Activated gamma-delta T cell treated with anti-CD3 and anti-CD28 coated beads, Interleukin-2, amount 50 U/mL, for 16 hours (primary cell): ENCODE data around the gene ABHD16A.
"Not testable (repeated sequence)": the region's sequence is repeated elsewhere in the genome, so short reads cannot be mapped to it uniquely, and the experiment has no call there.

Experiments
- DNase-seq: peaks from one replicate; pipeline ENCODE4 v3.0.0-alpha.2; 2020; ENCODE audit warnings: low read depth

Gene ABHD16A

DNA sequence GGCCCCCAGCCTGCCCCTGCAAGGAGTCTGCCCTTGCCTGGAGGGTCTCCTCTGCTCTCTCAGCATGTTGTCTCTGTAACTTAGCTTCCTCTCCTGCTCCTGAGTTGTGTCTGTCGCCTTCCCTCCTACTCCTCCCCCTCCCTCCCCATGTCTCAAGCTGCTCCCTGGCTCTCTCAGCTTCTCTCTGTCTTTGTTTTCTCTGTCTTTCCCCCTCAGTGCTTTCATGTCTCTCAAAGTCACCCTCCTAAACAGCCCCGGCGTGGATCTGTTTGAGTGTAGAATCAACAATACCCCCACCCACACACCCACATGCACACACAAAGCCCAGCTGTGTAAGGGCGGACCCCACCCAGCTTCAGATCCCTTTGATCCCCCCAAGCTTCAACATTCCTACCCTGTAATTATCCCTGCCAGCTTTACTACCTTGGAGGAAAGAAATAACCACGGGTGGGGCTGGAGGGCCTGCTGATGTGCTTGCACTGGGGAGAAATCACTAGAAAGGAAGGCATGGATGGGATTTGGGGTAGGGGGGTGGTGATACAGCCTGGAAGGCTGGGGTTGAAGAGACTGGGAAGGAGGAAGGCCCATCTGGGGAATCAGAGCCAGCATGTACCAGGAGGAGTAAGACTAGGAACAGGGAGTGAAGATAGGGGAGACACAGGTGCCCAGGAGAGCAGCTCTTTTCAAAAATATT, 11.0 kb upstream of the ABHD16A start:
- DNase-seq: no peak

DNA sequence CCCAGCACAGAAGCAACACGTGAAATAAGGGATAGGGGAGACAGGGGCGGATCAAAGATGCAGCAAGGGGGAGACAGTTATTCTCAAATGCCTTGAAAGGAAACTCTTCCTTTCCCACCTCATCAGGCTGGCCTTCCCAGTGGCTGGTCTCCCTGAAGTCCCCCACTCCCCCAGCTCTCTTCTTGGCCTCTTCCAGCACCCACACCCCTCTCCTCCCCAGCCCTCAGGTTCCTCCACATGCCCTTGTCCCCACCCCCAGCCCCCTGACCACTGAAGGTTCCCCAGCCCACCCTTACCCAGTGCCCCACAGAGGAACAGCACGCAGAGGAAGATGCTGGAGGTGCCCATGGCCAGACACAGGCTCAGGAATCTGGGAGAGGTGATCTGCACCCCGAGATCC, 10.3 kb upstream of the ABHD16A start:
- no peak for DNase-seq

DNA sequence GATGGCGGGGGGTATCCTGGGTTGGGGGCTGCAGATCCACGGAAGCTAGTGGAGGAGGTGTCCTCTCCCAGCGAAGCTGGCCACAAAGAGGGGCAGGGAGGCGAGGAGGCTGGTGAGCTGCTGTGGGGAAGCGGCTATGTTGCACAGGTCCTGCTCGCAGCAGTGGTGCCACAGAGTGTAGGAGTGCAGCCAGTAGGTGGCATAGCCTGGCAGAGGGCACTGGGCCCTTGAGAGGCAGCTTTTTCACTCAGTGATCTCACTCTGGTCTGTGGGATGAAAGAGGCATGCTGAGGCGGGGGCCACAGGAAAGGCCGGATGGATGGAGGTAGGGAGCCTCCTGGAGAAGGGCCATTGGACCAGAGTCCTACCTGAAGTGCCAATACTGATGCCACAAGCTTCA, 9.2 kb upstream of the ABHD16A start:
- no peak for DNase-seq

DNA sequence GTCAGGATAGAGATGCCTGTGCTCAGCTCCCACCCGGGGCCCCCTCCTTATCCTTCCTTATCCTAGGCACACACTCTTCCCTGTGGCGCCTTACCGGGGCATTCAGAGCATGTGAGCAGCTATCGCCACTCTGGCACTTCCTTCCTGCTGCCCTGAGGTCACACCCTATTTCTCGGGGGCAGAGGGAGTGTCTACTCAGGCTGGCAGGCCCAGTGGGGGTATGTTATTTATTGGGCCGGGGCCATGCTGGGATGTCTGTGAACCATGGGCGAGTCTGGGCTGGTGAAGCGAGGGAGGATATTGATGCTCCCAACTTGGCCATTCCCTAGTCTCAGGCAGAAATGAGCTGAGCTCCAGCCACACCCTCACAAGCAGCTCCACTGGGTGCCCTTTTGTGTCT, 8.1 kb upstream of the ABHD16A start:
- no peak for DNase-seq

DNA sequence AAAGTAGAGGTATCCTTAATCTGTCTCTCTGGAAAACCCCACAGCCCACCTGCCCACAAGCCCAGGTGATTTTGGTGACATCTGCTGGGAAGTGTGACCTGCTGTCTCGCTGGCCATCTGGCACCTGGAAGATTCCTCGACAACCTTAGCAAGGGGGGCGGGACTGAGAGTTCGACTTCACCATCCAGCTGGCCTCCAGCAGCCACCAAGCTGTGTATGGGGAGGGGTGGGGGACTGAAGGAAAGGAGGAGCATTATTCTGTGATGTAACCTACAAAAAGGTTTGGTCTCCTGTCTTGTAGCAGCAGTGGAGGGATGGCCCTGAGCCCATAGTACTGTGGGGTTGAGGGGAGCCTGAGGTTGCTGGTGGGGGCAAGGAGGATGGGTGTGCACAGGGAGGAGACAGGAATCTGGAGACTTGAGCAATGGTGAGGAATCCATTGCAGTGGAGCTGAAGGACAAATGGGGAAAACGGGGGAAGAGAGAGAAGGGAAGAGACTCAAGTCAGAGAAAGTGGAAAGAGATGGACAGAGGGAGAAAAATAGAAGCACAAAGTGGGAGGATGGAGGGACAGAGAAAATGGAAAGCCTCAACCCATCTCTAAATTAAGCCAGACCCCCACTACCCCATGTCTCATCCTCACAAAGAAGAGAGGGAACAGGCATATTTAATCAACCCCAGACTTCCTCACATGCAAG, 7.5 kb upstream of the ABHD16A start:
- DNase-seq: no peak

DNA sequence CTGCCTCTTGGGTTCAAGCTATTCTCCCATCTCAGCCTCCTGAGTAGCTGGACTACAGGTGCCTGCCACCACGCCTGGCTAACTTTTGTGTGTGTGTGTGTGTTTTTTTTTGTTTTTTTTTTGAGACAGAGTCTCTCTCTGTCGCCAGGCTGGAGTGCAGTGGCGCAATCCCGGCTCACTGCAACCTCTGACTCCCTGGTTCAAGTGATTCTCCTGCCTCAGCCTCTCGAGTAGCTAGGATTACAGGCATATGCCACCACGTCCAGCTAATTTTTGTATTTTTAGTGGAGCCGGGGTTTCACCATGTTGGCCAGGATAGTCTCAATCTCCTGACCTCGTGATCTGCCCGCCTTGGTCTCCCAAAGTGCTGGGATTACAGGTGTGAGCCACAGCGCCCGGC, 6.0 kb upstream of the ABHD16A start:
- DNase-seq: not testable (repeated sequence)

DNA sequence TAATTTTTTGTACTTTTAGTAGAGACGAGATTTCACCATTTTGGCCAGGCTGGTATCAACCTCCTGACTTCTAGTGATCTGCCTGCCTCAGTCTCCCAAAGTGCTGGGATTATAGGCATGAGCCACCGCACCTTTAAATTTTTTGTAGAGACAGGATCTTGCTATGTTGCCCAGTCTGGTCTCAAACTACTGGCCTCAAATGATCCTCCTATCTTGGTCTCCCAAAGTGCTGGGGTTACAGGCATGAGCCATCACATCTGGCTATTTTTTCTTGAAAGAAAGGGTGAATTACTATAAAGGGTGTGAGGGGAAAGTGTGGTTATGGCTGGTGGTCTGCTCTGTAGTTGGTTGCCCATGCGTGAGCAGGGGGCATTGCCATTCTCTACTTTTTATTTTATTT, 5.1 kb upstream of the ABHD16A start:
- DNase-seq: no peak

DNA sequence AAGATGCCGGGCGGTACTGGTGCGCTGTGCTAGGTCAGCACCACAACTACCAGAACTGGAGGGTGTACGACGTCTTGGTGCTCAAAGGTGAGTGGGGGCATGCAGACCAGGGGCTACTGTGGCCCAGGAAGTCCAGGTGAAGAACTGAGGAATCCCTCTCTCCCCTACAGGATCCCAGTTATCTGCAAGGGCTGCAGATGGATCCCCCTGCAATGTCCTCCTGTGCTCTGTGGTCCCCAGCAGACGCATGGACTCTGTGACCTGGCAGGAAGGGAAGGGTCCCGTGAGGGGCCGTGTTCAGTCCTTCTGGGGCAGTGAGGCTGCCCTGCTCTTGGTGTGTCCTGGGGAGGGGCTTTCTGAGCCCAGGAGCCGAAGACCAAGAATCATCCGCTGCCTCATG, 4.6 kb upstream of the ABHD16A start:
- no peak for DNase-seq

DNA sequence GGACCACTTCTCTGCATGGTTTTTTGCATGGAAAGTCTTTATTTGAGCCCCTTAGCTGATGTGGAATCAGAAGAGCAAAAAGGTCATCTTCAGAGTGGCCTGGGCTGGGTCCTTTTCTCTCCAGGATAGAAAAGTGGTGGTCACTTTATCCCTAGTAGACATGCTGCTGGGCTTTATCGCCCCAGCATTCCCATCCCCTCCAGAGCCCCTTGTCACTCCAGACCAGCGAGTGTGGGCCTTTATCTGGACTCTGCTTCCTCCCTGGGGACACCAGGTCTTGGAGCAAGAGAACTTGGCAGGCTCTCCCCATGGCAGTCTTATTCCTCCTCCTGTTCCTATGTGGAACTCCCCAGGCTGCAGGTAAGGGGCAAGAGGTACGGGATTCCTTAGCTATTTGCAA, 3.5 kb upstream of the ABHD16A start, which contains the start of gene LY6G6F:
LY6G6F (plus strand) TSS at position 268 of the 400 bp plus-strand sequence; CDS start at position 309, 41 bp downstream.
- no peak for DNase-seq

DNA sequence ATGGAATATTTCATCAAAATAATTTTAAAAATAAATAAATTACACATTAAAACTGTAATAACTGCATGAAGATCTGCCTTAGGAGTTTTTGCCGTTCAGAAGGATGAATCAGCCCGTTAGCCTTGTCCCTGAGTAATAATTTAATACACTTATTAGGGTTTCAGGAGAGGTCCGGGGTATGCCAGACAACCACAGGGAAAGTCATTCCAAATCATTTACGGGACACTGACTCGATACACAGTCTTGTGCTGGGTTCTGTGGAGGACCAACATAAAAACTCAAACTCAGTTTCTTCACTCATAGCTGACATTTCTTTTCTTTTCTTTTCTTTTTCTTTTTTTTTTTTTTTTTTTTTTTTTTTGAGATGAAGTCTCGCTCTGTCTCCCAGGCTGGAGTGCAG, 2.8 kb upstream of the ABHD16A start:
- DNase-seq: no peak

DNA sequence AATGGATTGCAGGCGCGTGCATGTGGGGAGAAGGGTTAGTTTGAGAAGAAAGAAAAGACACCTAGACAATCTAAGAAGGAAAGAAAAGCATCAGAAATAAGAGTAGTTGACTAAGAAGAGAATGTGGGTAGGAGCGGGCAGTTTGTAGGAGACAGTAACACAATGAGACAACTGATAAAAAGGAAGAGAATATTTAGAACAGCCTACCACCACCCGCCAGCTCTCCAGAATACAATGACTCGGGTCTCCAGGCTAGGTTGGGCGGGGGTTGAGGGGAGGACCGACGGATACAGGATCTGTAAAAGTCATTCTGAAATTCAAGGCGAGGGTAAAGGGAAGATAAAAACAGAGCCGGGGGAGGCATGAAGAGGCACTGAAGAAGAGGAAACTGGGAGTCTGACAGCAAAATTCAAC, 712 bp downstream of the ABHD16A start:
- no peak for DNase-seq

DNA sequence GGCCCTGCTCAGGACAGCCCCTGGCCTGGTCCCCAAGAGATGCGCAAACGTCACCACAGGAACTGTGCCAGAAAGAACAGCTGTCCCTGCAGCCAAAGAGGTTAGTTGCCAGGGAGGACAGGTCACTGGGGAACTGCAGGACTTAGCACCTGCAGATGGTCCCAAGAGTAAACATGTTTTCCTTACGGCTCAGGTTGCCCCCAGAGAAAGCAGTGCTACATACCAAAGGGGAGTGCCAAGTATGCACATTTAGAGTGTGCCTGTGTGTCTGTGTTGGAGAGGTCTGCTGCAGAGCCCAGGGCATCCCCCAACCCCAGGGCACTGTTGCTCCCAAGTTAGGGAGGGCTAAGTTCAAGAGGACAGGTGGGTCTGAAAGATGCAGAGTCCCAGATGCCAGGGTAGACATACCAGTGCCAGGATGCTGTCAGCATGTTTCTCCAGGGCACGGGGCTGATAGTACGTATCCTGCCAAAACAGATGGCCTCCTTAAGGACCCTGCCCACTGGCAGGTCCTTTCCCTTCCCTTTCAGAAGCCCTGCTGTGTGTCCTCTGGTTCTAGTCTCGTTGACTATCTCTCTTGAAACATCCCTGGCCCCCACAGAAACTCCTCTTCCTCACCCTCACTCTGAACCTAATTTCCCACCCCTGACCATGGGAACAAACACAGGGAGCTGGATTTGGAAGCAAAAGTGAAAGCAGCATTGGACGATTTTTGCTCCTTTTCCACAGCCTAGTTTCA, 1.3 kb downstream of the ABHD16A start:
- no peak for DNase-seq

DNA sequence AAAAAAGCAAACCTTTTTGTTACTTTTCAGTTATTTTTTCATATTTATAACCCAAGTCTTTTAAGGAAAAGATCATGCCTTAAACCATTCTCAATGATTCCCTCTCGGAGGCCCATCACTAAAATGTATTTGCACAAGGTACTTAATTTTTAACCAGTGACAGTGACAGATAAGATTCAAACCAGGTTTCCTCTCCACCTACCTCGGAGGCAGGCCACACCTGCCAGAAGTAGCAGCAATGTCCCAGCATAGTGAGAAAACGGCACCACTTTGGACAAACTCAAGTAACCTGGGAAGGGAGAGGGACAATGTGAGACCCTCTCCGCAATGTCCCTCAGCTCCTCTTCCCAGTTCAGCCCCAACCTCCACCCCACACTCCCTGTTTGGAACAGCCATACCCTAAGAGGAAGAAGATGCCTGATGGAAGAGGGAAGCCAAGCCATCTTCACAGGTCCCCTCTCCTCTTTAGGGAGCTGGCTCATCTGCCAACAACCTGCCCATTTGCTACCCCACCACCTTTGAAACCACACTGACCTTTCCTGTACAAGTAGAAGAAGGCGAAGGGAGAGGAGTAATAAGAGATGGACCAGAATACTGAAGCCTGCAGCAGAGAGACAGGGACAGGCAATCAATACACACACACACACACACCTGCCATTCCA, 2.3 kb downstream of the ABHD16A start:
- no peak for DNase-seq

DNA sequence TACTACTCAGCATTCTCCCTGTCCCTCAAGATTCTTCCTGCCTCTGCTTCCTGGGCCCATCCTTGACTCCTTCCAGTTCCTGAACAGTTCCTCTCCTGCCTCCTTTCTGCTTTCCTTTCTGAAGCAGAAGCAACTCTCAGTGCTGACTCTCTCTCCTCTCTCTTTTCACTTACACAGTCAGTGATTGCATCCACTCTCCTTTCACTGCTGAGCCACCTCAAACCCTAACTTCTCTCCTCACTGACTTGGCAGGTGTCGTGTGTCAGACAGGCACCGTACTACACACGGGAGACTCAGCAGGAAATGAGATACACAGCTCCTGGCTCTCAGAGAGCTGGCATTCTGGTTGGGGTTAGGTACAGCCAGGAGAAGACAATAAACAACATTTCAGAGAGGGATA, 5.6 kb downstream of the ABHD16A start:
- no peak for DNase-seq

DNA sequence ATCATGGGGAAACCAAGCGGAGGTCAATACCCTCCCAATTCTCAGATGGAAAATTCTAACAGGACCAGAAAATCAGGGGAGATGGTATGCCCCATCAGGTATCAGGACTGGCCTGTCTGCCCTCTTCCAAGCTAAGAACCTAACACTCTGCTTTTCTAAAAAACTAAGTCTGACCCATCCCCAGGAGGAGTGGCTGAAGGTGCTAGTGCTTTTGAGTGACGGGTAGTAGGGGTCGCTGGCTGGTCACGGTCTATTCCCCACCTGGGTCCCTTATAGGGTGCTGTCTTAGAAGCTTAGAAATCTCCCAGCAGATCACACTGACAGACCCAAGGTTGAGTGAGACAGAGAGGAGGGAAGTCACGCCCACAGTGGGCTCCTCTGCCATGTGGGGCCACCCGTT, 9.6 kb downstream of the ABHD16A start:
- DNase-seq: no peak

DNA sequence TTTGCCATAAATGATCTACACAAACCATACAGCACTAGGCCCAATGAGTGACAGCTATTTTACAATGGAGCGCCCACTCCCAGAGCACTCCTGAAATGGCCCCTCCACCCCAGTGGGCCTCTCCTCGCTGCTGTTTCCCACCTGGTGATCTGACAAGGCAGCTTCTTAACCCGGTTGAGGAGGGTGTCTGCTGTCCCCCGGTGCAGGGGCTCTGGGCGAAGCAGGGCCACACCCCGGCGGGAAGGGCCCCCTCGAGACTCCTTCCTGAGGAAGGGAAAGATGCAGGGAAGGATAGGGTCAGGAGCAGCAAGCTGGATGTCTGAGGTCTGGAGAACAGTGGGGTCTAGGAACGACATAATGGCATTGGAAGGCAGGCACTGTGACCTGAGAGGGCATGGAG, 10.2 kb downstream of the ABHD16A start:
- no peak for DNase-seq

DNA sequence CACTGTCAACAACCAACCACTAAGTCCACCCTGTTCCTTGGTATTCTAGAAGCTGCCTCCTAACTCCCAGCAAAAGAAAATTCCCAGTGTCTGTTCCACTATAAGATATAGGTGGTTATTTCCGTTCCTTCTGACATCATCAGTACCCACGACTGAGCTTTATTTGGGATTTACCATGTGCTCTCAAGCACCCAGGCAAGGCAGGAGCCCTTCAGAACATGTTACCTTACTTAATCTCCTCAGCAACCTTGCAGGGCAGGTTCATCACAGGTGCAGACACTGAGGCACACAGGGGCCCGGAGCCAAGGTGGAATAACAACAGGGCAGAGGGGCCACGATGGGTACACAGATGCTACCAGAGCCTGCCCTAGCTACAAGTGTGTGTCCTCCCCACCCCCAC, 10.8 kb downstream of the ABHD16A start:
- DNase-seq: no peak

DNA sequence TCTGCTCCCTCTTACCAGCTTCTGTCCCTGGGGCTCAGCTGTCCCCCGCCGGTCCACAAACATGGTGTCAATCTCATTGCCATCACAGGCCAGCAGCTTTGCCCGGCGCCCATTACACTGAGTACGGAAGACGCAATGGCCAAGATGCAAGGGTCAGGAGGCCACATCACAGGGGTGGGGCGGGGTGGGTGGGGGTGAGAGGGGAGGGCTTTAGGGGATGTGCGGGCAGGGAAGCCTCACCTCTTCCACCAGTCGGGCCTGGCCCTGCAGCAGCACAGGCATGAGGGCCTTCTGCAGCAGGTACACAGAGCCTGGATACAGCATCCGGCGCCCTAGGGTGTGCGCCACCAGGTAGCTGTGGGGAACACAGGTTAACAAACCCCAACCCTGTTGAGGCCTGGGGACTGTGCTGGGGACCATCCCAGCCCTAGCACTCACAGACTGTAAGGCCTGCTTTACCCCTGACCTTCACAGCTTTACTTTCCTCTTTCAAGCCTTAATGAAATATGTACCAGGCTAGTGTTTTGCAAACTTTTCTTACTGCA, 11.5 kb downstream of the ABHD16A start:
- no peak for DNase-seq

DNA sequence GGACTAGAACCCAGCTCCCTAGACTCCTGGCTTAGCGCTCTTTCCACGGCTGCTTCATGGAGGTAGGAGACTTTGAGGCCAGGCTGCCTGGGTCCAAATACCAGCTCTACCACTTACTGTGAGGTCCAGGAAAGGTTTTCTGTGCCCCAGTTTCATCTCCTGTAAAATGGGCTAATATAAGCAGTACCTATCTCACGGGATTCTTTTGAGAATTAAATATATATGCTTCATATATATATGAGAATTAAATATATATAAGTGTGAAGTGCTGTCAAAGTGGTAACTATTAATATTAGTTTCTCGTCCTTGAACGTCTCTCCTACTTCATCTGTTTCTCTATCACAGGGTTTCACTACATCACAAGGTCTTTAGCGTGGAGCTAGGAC, 12.1 kb downstream of the ABHD16A start:
- no peak for DNase-seq

DNA sequence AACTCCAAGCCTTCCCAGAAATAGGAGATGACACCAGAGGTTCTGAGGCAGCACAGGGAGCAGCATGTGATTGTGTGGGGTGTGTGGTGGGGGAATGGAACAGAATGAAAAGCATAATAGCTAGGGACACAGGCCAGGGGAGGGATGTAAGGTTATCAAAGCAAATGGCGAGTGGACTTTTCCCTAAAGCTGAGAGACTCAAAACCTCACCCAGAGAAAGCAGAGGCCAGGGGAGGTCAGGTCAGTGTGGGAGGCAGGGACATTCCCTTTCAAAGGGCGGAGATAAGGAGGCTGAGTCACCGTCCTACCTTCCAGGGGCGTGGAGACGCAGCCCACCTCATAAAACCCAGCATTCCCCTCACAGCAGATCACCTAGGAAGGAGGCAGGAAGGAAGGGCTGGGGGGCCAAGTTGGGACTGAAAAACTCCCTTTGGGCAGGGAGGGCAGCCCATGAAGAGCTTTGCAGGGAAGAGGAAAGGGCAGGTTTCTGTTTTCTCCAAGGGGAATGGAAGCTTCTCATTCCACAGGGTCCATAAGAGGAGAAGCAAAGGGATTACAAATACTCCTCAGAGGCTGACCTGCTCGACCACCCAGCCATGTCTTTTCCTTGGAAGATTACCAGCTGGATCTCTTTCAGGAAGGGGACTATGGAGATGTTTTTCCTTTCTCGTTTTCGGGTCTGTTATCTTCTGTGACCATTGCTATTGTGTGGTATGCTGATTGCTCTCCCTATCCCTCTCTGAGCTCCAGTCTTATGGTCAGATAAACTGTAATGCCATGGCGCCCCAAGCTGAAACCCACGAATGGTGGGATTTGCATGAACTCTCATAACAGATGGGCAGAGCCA, 12.7 kb downstream of the ABHD16A start:
- no peak for DNase-seq
